GM23338 (cell line): Measurements from ENCODE around the gene STX10. TPM values are rescaled to one million over a fixed set of nuclear protein-coding genes. Genes with fewer than 3 reads are reported as not detected.

Experiments
- ATAC-seq: fragments of 200-7000 bp; cut with Tn5 transposase; 3 replicates; pipeline ENCODE4 v1.9.1; 2020
- DNase-seq: peaks from one replicate; pipeline ENCODE4 v3.0.0-alpha.2; 2015; ENCODE audit warnings: low spot score
- H2AFZ ChIP-seq: fragments of 200-600 bp; sonication (generic); 2 replicates; pipeline ENCODE4 v1.8.0; 2016; ENCODE audit warnings: antibody characterized with exemption, mild to moderate bottlenecking, moderate library complexity
- H3F3A ChIP-seq: fragments of 200-600 bp; sonication (generic); replicated peaks from 2 replicates; pipeline ENCODE4 v1.8.0; 2017; ENCODE audit warnings: antibody characterized with exemption, mixed run types, low read depth
- H3K27ac ChIP-seq: fragments of 200-600 bp; sonication (generic); 2 replicates; pipeline ENCODE4 v1.6.1; 2016; ENCODE audit warnings: low read depth
- H3K27me3 ChIP-seq: fragments of 200-600 bp; sonication (generic); 2 replicates; pipeline ENCODE4 v1.8.0; 2016; ENCODE audit warnings: mild to moderate bottlenecking, mixed run types, moderate library complexity; ENCODE audit not compliant: insufficient read depth
- H3K36me3 ChIP-seq: fragments of 200-600 bp; sonication (generic); 2 replicates; pipeline ENCODE4 v1.8.0; 2016; ENCODE audit warnings: mild to moderate bottlenecking; ENCODE audit not compliant: insufficient read depth
- H3K4me1 ChIP-seq: fragments of 200-600 bp; sonication (generic); 2 replicates; pipeline ENCODE4 v1.8.0; 2016; ENCODE audit warnings: mild to moderate bottlenecking, moderate library complexity; ENCODE audit not compliant: insufficient read depth
- H3K4me2 ChIP-seq: fragments of 200-600 bp; sonication (generic); 2 replicates; pipeline ENCODE4 v1.7.1; 2017; ENCODE audit warnings: mixed run types
- H3K4me3 ChIP-seq: fragments of 200-600 bp; sonication (generic); 2 replicates; pipeline ENCODE4 v1.6.1; 2016; ENCODE audit warnings: mixed run types
- H3K79me2 ChIP-seq: fragments of 200-600 bp; sonication (generic); replicated peaks from 2 replicates; pipeline ENCODE4 v1.8.0; 2017; ENCODE audit warnings: mild to moderate bottlenecking; ENCODE audit not compliant: insufficient read depth
- H3K9me2 ChIP-seq: fragments of 200-600 bp; sonication (generic); 2 replicates; pipeline ENCODE4 v1.8.0; 2017; ENCODE audit not compliant: insufficient read depth
- H4K20me1 ChIP-seq: fragments of 200-600 bp; sonication (generic); replicated peaks from 2 replicates; pipeline ENCODE4 v1.8.0; 2017; ENCODE audit warnings: mild to moderate bottlenecking; ENCODE audit not compliant: insufficient read depth
- H3K27ac Mint-ChIP-seq: 2 replicates; pipeline ENCODE4 v1.8.0; 2020; ENCODE audit warnings: inconsistent platforms, mild to moderate bottlenecking, moderate library complexity, mixed read lengths
- H3K27me3 Mint-ChIP-seq: 3 replicates; pipeline ENCODE4 v1.8.0; 2022; ENCODE audit warnings: low read depth, mild to moderate bottlenecking, moderate library complexity, mixed read lengths, inconsistent platforms; ENCODE audit not compliant: insufficient read depth, poor library complexity
- H3K36me3 Mint-ChIP-seq: 3 replicates; pipeline ENCODE4 v1.8.0; 2021; ENCODE audit warnings: low read depth, mild to moderate bottlenecking, inconsistent platforms, moderate library complexity, mixed read lengths
- H3K4me1 Mint-ChIP-seq: 3 replicates; pipeline ENCODE4 v1.8.0; 2020; ENCODE audit warnings: mild to moderate bottlenecking, inconsistent platforms, mixed read lengths
- H3K4me3 Mint-ChIP-seq: 3 replicates; pipeline ENCODE4 v1.8.0; 2021; ENCODE audit warnings: moderate library complexity, mild to moderate bottlenecking, inconsistent platforms, mixed read lengths
- H3K9me3 Mint-ChIP-seq: 3 replicates; pipeline ENCODE4 v1.8.0; 2020; ENCODE audit warnings: moderate library complexity, mild to moderate bottlenecking, inconsistent platforms, mixed read lengths
- CREB1 ChIP-seq: fragments of 250-450 bp; sonication (Bioruptor Pico); IDR thresholded peaks from 2 replicates; pipeline ENCODE4 v1.5.0; 2020; ENCODE audit warnings: low read depth, mild to moderate bottlenecking, moderate library complexity
- EZH2 ChIP-seq: fragments of 200-600 bp; sonication (generic); IDR thresholded peaks from one replicate; pipeline ENCODE4 v1.8.0; 2017; ENCODE audit warnings: antibody characterized with exemption, mild to moderate bottlenecking, low read depth; ENCODE audit not compliant: unreplicated experiment
- EZH2phosphoT487 ChIP-seq: fragments of 200-600 bp; sonication (generic); IDR thresholded peaks from one replicate; pipeline ENCODE4 v1.8.1; 2018; ENCODE audit warnings: antibody characterized with exemption; ENCODE audit not compliant: unreplicated experiment
- JUNB ChIP-seq: IDR thresholded peaks from one replicate; pipeline ENCODE4 v1.6.1; 2016; ENCODE audit warnings: antibody characterized with exemption; ENCODE audit not compliant: unreplicated experiment
- NANOG ChIP-seq: IDR thresholded peaks from 2 replicates; pipeline ENCODE4 v1.6.1; 2016; ENCODE audit warnings: antibody characterized with exemption, borderline replicate concordance
- POLR2AphosphoS5 ChIP-seq: IDR thresholded peaks from 2 replicates; pipeline ENCODE4 v1.6.1; 2016; ENCODE audit warnings: antibody characterized with exemption, low read depth
- STAT1 ChIP-seq: IDR thresholded peaks from one replicate; pipeline ENCODE4 v1.6.1; 2016; ENCODE audit warnings: antibody characterized with exemption; ENCODE audit not compliant: unreplicated experiment
- ZNF331 ChIP-seq: fragments of 250-450 bp; sonication (Bioruptor Pico); IDR thresholded peaks from 2 replicates; pipeline ENCODE4 v1.5.0; 2020; ENCODE audit warnings: low read depth, mild to moderate bottlenecking, moderate library complexity
- polyA plus RNA-seq: library from polyadenylated mRNA; unstranded; fragments of >200 nt; fragmentation: Nextera tagmentation; extraction: Ambion mirVana; gene quantifications from 2 replicates; pipeline ENCODE4 v1.2.1, GENCODE V29; 2016
- total RNA-seq: library from RNA; depleted of rRNA; stranded (reverse); fragments of >200 nt; shearing (Covaris generic); gene quantifications from 2 replicates; pipeline ENCODE4 v1.2.3, GENCODE V29; 2014
- TF ChIP-seq, protein P1 (sequence below), 2 experiments: fragments of 200-600 bp in 1 of 2; sonication (generic) in 1 of 2; conservative IDR thresholded peaks; 2 replicates each; pipeline versions ENCODE4 v1.5.1 to v1.6.1; 2016 to 2017; ENCODE audit warnings: antibody characterized with exemption in 2 of 2, low read depth in 2 of 2, mild to moderate bottlenecking in 2 of 2, moderate library complexity in 1 of 2
- TF ChIP-seq, protein P2 (sequence below): IDR thresholded peaks from 2 replicates; pipeline ENCODE4 v1.6.1; 2016; ENCODE audit warnings: antibody characterized with exemption
- TF ChIP-seq, protein P3 (sequence below): IDR thresholded peaks from one replicate; pipeline ENCODE4 v1.6.1; 2018; ENCODE audit warnings: antibody characterized with exemption; ENCODE audit not compliant: unreplicated experiment
- TF ChIP-seq, protein P4 (sequence below): fragments of 250-450 bp; sonication (Bioruptor Pico); IDR thresholded peaks from 2 replicates; pipeline ENCODE4 v1.5.0; 2020; ENCODE audit warnings: mild to moderate bottlenecking, moderate library complexity

The STX10 gene
- total and polyA plus RNA-seq, 2 experiments from 2014 or later, result 42.8 to 55.9 TPM

DNA sequence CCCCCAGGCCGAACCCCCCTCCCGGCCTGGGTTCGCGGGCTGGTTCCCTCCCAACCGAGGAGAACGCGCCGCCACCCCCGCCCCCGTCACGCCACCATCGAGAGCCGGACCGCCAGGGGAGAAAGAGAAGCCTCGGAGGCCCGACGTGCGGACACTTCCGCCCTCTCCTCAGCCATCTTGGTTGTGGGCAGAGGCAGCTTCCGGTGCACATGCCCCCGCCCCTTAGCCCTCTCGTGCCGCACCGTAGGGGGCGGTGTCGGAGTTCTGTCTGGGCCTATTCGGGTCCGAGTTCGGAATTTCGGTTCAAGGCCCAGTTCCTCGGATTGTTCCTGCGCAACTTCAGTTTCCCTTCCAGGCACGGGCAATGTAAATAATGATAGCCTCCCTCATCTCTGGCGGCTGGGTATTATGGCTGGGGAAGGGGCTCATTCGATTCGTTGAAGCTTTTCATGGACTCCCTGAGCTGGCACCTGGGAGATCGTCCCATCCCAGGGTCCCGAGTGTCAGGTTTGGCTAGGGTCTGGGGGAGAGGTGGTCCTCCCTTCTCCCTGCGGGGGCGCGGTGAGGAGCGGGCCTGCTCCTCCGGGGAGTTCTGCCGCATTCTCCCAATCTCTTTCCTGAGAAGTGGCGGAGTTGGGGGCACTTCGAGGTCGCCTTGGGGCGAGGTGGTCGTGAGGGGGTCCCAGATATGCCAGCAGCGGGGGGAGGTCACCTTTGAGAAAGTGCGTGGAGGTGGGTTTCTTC lies at the start of gene STX10, which contains the start of gene IER2 (continued):
- TF ChIP-seq NANOG, result no peak

DNA sequence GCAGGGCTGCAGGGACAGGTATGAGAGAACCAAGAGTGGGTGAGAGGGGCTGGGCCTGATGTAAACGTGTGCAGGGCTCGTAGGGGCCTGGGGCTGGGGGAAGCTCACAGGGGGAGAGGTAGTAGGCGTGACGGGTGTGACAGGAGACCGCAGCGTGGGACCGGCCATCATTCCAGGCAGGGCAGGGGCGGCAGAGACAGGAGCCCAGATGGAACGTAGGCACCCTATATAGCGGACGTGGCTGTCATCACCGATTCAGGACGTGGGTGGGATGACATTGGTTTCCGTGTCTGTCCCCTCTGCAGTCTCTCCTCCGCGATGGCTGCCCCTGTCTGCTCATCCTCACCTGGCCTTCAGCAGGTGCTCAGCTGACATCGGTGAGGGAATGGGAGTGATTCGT lies 48.5 kb upstream of the STX10 start:
- Mint-ChIP-seq H3K36me3 (no peaks in the 10 kb centered on the region), H3K9me3 (no peaks in the 10 kb centered on the region), H3K4me1 (no peaks in the 10 kb centered on the region), H3K27ac (no peak overlapping the region), H3K4me3 (no peak overlapping the region), H3K27me3 (peaks cover 8% of the 10 kb centered on the region)
- no peaks in the 10 kb centered on the region for H3K27me3 ChIP-seq
- no peaks in the 10 kb centered on the region for H4K20me1 ChIP-seq
- no peak overlapping the region for H3K27ac ChIP-seq
- H3K79me2 ChIP-seq, result no peaks in the 10 kb centered on the region
- DNase-seq (no peak), ATAC-seq (no peak)
- H3F3A ChIP-seq, result peaks cover 4% of the 10 kb centered on the region; the same call in 1 of the 2 replicates
- H3K9me2 ChIP-seq, result no peaks in the 10 kb centered on the region
- no peak overlapping the region for H3K4me2 ChIP-seq
- no peaks in the 10 kb centered on the region for H3K36me3 ChIP-seq
- no peaks in the 10 kb centered on the region for H3K4me1 ChIP-seq
- no peak overlapping the region for H3K4me3 ChIP-seq
- no peak overlapping the region for H2AFZ ChIP-seq
- TF ChIP-seq EZH2 (no peak), NANOG (no peak), ZNF331 (no peak), EZH2phosphoT487 (no peak), POLR2AphosphoS5 (no peak), JUNB (no peak), STAT1 (no peak), CREB1 (no peak)
- TF ChIP-seq, protein P1, sequence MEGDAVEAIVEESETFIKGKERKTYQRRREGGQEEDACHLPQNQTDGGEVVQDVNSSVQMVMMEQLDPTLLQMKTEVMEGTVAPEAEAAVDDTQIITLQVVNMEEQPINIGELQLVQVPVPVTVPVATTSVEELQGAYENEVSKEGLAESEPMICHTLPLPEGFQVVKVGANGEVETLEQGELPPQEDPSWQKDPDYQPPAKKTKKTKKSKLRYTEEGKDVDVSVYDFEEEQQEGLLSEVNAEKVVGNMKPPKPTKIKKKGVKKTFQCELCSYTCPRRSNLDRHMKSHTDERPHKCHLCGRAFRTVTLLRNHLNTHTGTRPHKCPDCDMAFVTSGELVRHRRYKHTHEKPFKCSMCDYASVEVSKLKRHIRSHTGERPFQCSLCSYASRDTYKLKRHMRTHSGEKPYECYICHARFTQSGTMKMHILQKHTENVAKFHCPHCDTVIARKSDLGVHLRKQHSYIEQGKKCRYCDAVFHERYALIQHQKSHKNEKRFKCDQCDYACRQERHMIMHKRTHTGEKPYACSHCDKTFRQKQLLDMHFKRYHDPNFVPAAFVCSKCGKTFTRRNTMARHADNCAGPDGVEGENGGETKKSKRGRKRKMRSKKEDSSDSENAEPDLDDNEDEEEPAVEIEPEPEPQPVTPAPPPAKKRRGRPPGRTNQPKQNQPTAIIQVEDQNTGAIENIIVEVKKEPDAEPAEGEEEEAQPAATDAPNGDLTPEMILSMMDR (conservative IDR thresholded peaks at IDR 0.05; ENCODE audit: low read depth in 2 of 2), result no peak
- TF ChIP-seq, protein P2, sequence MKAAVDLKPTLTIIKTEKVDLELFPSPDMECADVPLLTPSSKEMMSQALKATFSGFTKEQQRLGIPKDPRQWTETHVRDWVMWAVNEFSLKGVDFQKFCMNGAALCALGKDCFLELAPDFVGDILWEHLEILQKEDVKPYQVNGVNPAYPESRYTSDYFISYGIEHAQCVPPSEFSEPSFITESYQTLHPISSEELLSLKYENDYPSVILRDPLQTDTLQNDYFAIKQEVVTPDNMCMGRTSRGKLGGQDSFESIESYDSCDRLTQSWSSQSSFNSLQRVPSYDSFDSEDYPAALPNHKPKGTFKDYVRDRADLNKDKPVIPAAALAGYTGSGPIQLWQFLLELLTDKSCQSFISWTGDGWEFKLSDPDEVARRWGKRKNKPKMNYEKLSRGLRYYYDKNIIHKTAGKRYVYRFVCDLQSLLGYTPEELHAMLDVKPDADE, result no peak
- TF ChIP-seq, protein P3, sequence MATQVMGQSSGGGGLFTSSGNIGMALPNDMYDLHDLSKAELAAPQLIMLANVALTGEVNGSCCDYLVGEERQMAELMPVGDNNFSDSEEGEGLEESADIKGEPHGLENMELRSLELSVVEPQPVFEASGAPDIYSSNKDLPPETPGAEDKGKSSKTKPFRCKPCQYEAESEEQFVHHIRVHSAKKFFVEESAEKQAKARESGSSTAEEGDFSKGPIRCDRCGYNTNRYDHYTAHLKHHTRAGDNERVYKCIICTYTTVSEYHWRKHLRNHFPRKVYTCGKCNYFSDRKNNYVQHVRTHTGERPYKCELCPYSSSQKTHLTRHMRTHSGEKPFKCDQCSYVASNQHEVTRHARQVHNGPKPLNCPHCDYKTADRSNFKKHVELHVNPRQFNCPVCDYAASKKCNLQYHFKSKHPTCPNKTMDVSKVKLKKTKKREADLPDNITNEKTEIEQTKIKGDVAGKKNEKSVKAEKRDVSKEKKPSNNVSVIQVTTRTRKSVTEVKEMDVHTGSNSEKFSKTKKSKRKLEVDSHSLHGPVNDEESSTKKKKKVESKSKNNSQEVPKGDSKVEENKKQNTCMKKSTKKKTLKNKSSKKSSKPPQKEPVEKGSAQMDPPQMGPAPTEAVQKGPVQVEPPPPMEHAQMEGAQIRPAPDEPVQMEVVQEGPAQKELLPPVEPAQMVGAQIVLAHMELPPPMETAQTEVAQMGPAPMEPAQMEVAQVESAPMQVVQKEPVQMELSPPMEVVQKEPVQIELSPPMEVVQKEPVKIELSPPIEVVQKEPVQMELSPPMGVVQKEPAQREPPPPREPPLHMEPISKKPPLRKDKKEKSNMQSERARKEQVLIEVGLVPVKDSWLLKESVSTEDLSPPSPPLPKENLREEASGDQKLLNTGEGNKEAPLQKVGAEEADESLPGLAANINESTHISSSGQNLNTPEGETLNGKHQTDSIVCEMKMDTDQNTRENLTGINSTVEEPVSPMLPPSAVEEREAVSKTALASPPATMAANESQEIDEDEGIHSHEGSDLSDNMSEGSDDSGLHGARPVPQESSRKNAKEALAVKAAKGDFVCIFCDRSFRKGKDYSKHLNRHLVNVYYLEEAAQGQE, result no peak
- TF ChIP-seq, protein P4, sequence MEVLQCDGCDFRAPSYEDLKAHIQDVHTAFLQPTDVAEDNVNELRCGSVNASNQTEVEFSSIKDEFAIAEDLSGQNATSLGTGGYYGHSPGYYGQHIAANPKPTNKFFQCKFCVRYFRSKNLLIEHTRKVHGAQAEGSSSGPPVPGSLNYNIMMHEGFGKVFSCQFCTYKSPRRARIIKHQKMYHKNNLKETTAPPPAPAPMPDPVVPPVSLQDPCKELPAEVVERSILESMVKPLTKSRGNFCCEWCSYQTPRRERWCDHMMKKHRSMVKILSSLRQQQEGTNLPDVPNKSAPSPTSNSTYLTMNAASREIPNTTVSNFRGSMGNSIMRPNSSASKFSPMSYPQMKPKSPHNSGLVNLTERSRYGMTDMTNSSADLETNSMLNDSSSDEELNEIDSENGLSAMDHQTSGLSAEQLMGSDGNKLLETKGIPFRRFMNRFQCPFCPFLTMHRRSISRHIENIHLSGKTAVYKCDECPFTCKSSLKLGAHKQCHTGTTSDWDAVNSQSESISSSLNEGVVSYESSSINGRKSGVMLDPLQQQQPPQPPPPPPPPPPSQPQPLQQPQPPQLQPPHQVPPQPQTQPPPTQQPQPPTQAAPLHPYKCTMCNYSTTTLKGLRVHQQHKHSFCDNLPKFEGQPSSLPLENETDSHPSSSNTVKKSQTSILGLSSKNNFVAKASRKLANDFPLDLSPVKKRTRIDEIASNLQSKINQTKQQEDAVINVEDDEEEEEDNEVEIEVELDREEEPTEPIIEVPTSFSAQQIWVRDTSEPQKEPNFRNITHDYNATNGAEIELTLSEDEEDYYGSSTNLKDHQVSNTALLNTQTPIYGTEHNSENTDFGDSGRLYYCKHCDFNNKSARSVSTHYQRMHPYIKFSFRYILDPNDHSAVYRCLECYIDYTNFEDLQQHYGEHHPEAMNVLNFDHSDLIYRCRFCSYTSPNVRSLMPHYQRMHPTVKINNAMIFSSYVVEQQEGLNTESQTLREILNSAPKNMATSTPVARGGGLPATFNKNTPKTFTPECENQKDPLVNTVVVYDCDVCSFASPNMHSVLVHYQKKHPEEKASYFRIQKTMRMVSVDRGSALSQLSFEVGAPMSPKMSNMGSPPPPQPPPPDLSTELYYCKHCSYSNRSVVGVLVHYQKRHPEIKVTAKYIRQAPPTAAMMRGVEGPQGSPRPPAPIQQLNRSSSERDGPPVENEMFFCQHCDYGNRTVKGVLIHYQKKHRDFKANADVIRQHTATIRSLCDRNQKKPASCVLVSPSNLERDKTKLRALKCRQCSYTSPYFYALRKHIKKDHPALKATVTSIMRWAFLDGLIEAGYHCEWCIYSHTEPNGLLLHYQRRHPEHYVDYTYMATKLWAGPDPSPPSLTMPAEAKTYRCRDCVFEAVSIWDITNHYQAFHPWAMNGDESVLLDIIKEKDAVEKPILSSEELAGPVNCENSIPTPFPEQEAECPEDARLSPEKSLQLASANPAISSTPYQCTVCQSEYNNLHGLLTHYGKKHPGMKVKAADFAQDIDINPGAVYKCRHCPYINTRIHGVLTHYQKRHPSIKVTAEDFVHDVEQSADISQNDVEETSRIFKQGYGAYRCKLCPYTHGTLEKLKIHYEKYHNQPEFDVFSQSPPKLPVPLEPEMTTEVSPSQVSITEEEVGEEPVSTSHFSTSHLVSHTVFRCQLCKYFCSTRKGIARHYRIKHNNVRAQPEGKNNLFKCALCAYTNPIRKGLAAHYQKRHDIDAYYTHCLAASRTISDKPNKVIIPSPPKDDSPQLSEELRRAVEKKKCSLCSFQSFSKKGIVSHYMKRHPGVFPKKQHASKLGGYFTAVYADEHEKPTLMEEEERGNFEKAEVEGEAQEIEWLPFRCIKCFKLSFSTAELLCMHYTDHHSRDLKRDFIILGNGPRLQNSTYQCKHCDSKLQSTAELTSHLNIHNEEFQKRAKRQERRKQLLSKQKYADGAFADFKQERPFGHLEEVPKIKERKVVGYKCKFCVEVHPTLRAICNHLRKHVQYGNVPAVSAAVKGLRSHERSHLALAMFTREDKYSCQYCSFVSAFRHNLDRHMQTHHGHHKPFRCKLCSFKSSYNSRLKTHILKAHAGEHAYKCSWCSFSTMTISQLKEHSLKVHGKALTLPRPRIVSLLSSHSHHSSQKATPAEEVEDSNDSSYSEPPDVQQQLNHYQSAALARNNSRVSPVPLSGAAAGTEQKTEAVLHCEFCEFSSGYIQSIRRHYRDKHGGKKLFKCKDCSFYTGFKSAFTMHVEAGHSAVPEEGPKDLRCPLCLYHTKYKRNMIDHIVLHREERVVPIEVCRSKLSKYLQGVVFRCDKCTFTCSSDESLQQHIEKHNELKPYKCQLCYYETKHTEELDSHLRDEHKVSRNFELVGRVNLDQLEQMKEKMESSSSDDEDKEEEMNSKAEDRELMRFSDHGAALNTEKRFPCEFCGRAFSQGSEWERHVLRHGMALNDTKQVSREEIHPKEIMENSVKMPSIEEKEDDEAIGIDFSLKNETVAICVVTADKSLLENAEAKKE (CRISPR knock-in tag), result no peak
